Testis (tissue), 2 donors: ENCODE measurements around the gene MAST4.

Experiments used
- POLR2A ChIP-seq: fragments of 450-650 bp; IDR thresholded peaks from one replicate; pipeline ENCODE4 v1.6.1; 2017; ENCODE audit warnings: antibody characterized with exemption, mild to moderate bottlenecking, moderate library complexity
- TF ChIP-seq, protein P1 (sequence below), 3 experiments: fragments of 450-650 bp in 2 of 3; fragments of 200-600 bp in 1 of 3; sonication (generic) in 1 of 3; IDR thresholded peaks; one replicate each; pipeline ENCODE4 v1.5.1; 2016 to 2019; ENCODE audit warnings: antibody characterized with exemption in 3 of 3, mild to moderate bottlenecking in 2 of 3, moderate library complexity in 1 of 3

- TF ChIP-seq, protein P1, sequence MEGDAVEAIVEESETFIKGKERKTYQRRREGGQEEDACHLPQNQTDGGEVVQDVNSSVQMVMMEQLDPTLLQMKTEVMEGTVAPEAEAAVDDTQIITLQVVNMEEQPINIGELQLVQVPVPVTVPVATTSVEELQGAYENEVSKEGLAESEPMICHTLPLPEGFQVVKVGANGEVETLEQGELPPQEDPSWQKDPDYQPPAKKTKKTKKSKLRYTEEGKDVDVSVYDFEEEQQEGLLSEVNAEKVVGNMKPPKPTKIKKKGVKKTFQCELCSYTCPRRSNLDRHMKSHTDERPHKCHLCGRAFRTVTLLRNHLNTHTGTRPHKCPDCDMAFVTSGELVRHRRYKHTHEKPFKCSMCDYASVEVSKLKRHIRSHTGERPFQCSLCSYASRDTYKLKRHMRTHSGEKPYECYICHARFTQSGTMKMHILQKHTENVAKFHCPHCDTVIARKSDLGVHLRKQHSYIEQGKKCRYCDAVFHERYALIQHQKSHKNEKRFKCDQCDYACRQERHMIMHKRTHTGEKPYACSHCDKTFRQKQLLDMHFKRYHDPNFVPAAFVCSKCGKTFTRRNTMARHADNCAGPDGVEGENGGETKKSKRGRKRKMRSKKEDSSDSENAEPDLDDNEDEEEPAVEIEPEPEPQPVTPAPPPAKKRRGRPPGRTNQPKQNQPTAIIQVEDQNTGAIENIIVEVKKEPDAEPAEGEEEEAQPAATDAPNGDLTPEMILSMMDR (IDR thresholded peaks at IDR 0.05) = no peak
- TF ChIP-seq POLR2A = no peak
Observed at GRCh38 chr5:66553916-66554575, 42.1 kb upstream of the MAST4 start.
